Testis (tissue), 3 donors: ENCODE data around the gene ST6GALNAC6. TPM values are rescaled to one million over a fixed set of nuclear protein-coding genes. Genes with fewer than 3 reads are reported as not detected.

Source experiments
- DNase-seq: peaks from one replicate; pipeline ENCODE4 v3.0.0-alpha.2; 2019
- H3K27ac ChIP-seq, 2 donors: fragments of 200-600 bp; sonication (generic); one replicate each; pipeline ENCODE4 v1.5.1; 2019
- H3K27me3 ChIP-seq: fragments of 200-600 bp; sonication (generic); one replicate; pipeline ENCODE4 v1.5.1; 2019
- H3K36me3 ChIP-seq: fragments of 200-600 bp; sonication (generic); one replicate; pipeline ENCODE4 v1.5.1; 2017; ENCODE audit warnings: low read depth; ENCODE audit errors: missing control alignments
- H3K4me1 ChIP-seq: fragments of 200-600 bp; sonication (generic); one replicate; pipeline ENCODE4 v1.5.1; 2019
- H3K4me3 ChIP-seq, 2 donors: fragments of 200-600 bp; sonication (generic); one replicate each; pipeline ENCODE4 v1.5.1; 2017 to 2019
- H3K9me3 ChIP-seq: fragments of 200-600 bp; sonication (generic); one replicate; pipeline ENCODE4 v1.5.1; 2017
- CTCF ChIP-seq, 3 experiments: fragments of 450-650 bp in 2 of 3; fragments of 200-600 bp in 1 of 3; sonication (generic) in 1 of 3; IDR thresholded peaks; one replicate each; pipeline ENCODE4 v1.5.1; 2016 to 2019; ENCODE audit warnings: antibody characterized with exemption in 3 of 3, mild to moderate bottlenecking in 2 of 3, moderate library complexity in 1 of 3
- POLR2A ChIP-seq: fragments of 450-650 bp; IDR thresholded peaks from one replicate; pipeline ENCODE4 v1.6.1; 2017; ENCODE audit warnings: antibody characterized with exemption, mild to moderate bottlenecking, moderate library complexity
- WGBS, 2 donors: methylation state at CpG; one replicate each; pipeline ENCODE4 v1.1.5; 2018; 5-methylcytosine and 5-hydroxymethylcytosine counted together
- intact Hi-C: fragments of 100-400 bp; cut with DNase I; formaldehyde crosslinking; loops from one replicate; pipeline ENCODE4 v1.15.1; 2023; ENCODE audit warnings: low total_unique reads
- polyA plus RNA-seq: library from polyadenylated mRNA; stranded (reverse); fragments of 350-450 nt; fragmentation: Illumina TruSeq; extraction: RNeasy Lipid Tissue Mini Kit (QIAGEN cat#74804); gene quantifications from one replicate; pipeline ENCODE4 v1.2.3, GENCODE V29; 2014; ENCODE audit warnings: low read depth, low replicate concordance; ENCODE audit not compliant: insufficient read depth
- total RNA-seq, 2 donors: library from RNA; depleted of rRNA; stranded (reverse); fragments of >200 nt; gene quantifications; one replicate each; pipeline ENCODE4 v1.2.3, GENCODE V29; 2016

Gene ST6GALNAC6
- total and polyA plus RNA-seq, 3 donors from 2014 or later = 43.0 to 70.3 (median 46.3) TPM

GRCh38 chr9:127918183-127919107 lies 19.0 kb upstream of the ST6GALNAC6 start:
- Histone ChIP-seq H3K27me3 (no peaks in the 10 kb centered on the region), H3K9me3 (no peaks in the 10 kb centered on the region), H3K36me3 (no peaks in the 10 kb centered on the region), H3K27ac (no peak overlapping the region), H3K4me3 (no peak overlapping the region), H3K4me1 (peaks cover 17% of the 10 kb centered on the region)
- intact Hi-C loops = loop anchor here (5.0 kb wide), 1 partner anchor 181 kb away; the partner anchor contains the start of gene TOR2A
- no peak for DNase-seq
- 90 to 91% methylated on average over 8 of the region's 8 CpGs for WGBS, 2 donors
- no peak for TF ChIP-seq POLR2A
- TF ChIP-seq CTCF (IDR thresholded peaks at IDR 0.05) = no peak

- peak overlapping the region in 1 of 2 donors; percentile 47 for H3K4me3 ChIP-seq
- H3K27ac ChIP-seq = peak overlapping the region in 1 of 2 donors; percentile 69
- peaks cover 17% of the 10 kb centered on the region for H3K4me1 ChIP-seq
- H3K36me3 ChIP-seq = no peaks in the 10 kb centered on the region
- no peaks in the 10 kb centered on the region for H3K9me3 ChIP-seq
- intact Hi-C loops = loop anchor here (5.0 kb wide), 1 partner anchor 180 kb away; the partner anchor contains the start of gene TOR2A
- no peaks in the 10 kb centered on the region for H3K27me3 ChIP-seq
- WGBS, 2 donors = 44 to 58% methylated on average over 6 of the region's 6 CpGs
- no peak for DNase-seq
- TF ChIP-seq POLR2A (no peak), CTCF (IDR thresholded peaks at IDR 0.05) (no peak)
These were observed 18.2 kb upstream of the ST6GALNAC6 start for GRCh38 chr9:127917603-127918002.

- H3K9me3 ChIP-seq = no peaks in the 10 kb centered on the region
- H3K27ac ChIP-seq = peak within 1 kb of the TSS; percentile 23 to 69
- intact Hi-C loops = loop anchor here (5.0 kb wide), 1 partner anchor 180 kb away; the partner anchor contains the start of gene TOR2A
- no peak for TF ChIP-seq POLR2A
- no peak for TF ChIP-seq CTCF (IDR thresholded peaks at IDR 0.05)
- H3K27me3 ChIP-seq = no peaks in the 10 kb centered on the region
- no peaks in the 10 kb centered on the region for H3K36me3 ChIP-seq
- 1 to 2% methylated on average over 9 to 24 of the region's 71 CpGs for WGBS, 2 donors
- DNase-seq = peak; percentile 96
- H3K4me3 ChIP-seq = peak within 1 kb of the TSS; percentile 47 to 56
- H3K4me1 ChIP-seq = peaks cover 17% of the 10 kb centered on the region
These were observed 17.5 kb upstream of the ST6GALNAC6 start, which contains the start of gene ST6GALNAC4 for GRCh38 chr9:127916720-127917581. TSS of gene ST6GALNAC4 (minus strand) at chr9:127917041. CDS start at chr9:127916419, 622 bp downstream.

- no peaks in the 10 kb centered on the region for H3K9me3 ChIP-seq
- DNase-seq = no peak
- H3K27me3 ChIP-seq = no peaks in the 10 kb centered on the region
- WGBS, 2 donors = 11 to 16% methylated on average over 21 to 27 of the region's 27 CpGs
- intact Hi-C loops = loop anchor here (5.0 kb wide), 1 partner anchor 179 kb away; the partner anchor contains the start of gene TOR2A
- H3K36me3 ChIP-seq = no peaks in the 10 kb centered on the region
- H3K4me3 ChIP-seq = peak overlapping the region; percentile 47 to 56
- peak overlapping the region; percentile 12 to 23 for H3K27ac ChIP-seq
- H3K4me1 ChIP-seq = peaks cover 18% of the 10 kb centered on the region
- TF ChIP-seq CTCF (IDR thresholded peaks at IDR 0.05) (no peak), POLR2A (no peak)
These were observed 16.7 kb upstream of the ST6GALNAC6 start for GRCh38 chr9:127915801-127916719.
